HG03060 (cell line): Measurements from ENCODE around the gene EPAS1.

ENCODE experiments used
- ATAC-seq: cut with Tn5 transposase; IDR thresholded peaks from one replicate; pipeline ENCODE4 v1.9.1; 2021; ENCODE audit warnings: low read depth, moderate number of reproducible peaks; ENCODE audit not compliant: unreplicated experiment

Gene EPAS1

GRCh38 chr2:46296840-46297545, at the start of gene EPAS1:
Gene EPAS1, plus strand, starts transcription at chr2:46297407. Its CDS starts 505 bp downstream, at chr2:46297912.
- no peak for ATAC-seq

DNA sequence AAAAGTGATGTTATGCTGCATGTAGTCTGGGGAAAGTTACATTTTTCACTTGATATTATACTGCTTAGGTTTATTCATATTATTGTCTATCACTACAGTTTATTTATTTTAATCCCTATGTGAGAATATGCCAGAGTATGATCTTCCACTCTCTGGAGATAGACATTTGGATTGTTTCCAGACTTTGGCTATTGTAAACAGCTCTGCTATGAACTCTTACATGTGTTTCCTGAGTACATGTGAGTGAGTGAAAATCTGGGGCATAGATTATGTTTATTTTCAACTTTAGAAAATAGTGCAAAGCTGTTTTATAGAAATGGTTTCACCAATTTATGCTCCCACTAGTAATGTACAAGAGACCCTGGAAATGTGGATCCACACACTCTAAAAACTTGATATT, 49.0 kb upstream of the EPAS1 start:
- ATAC-seq = no peak

- ATAC-seq = no peak
Observed at GRCh38 chr2:46249654-46250053, 47.6 kb upstream of the EPAS1 start.

- no peak for ATAC-seq
Observed at GRCh38 chr2:46252891-46253659, 44.1 kb upstream of the EPAS1 start.

GRCh38 chr2:46254474-46254873, 42.7 kb upstream of the EPAS1 start:
- ATAC-seq = no peak

GRCh38 chr2:46256563-46257142, 40.6 kb upstream of the EPAS1 start:
- ATAC-seq = no peak

- ATAC-seq = no peak
Observed at GRCh38 chr2:46257476-46257875, 39.7 kb upstream of the EPAS1 start.

GRCh38 chr2:46257980-46258379, 39.2 kb upstream of the EPAS1 start:
- ATAC-seq = no peak

DNA sequence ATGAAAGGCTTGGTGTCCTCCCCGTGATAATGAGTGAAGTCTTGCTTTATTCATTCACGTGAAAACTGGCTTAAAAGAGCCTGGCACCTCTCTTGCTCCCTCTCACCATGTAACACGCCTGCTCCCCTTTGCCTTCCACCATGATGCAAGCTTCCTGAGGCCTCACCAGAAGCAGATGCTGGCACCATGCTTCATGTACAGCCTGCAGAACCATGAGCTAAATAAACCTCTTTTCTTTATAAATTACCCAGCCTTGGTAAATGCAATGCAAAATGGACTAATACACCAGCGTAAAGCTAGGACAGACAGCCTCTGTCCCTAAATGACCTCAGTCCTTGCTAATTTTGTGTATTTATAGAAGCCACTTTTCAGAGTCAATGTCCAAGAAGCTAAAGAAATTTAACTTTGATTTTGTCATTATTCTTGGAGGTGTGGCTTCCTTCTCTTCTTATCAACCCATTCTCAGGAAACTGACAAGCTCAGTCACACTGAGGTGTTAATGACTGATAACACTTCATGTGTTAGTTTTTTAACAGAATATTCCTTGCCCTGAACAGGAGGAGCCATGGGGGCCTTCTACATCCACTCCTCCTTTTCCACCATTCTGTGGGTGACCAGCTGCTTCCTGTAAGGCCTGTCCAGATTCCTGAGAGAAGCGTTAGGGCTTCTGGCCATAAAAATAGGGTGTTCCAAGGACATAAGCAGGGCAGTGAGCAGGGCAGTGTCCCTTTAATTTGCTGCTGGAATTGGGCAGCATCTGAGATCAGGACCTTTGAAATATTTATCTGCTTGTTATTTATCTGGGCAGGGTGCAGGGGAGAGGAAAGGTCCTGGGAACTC, 38.0 kb upstream of the EPAS1 start:
- no peak for ATAC-seq

DNA sequence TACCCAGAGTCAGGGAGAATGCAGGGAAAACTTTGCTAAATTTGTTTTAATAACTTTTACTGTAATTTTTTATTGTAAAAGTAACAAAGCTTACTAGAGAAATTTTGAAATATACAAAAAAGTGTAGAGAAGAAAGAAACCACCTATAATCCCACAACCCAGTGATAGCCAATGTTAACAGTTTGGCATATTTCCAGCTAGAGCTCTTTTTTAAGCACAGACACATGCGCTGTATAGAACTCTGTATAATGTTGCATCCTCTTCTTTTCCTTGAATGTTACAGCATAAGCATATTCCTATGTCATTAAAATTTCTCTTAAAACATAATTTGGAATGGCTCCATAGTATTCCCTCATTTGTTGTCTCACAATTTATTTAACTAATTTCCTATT, 37.4 kb upstream of the EPAS1 start:
- ATAC-seq = no peak

- no peak for ATAC-seq
Observed at GRCh38 chr2:46260305-46260704, 36.9 kb upstream of the EPAS1 start.

- ATAC-seq = no peak
Observed at GRCh38 chr2:46262248-46262938, 34.8 kb upstream of the EPAS1 start.

GRCh38 chr2:46263347-46263746, 33.9 kb upstream of the EPAS1 start:
- ATAC-seq = no peak

DNA sequence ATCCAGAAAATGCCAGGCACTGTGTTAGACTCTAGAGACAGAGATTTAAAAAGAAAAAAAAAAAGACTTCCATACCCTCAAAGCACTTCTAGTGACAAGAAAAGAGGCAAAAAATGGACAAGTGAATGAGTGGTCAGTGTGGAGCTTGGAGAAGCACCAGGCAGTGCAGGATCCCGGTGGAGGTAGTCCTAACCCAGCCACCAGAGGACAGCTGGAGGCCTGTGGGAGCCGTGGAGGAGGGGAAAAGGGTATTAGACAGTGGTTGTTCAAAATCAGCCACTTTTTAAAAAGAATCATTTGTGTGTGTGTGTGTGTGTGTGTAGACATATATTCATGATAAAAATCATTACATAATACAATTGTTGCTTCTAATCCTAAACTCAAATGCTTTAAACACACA, 32.8 kb upstream of the EPAS1 start:
- ATAC-seq = no peak

DNA sequence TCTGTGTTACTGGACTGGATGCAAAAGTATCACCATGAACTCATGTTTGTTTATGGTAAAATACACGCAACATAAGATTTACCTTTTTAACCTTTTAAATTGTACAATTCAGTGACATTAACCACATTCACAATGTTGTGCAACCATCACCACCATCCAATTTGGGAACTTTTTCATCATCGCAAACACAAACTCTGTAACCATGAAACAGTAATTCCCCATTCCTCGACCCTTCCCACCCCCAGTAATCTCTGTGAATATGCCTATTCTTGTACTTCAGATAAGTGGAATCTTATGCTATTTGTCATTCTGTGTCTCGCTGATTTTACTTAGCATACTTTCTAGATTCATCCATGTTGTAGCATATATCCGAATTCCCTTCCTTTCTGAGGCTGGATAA, 31.1 kb upstream of the EPAS1 start:
- no peak for ATAC-seq

- ATAC-seq = no peak
Observed at GRCh38 chr2:46267616-46268015, 29.6 kb upstream of the EPAS1 start.

DNA sequence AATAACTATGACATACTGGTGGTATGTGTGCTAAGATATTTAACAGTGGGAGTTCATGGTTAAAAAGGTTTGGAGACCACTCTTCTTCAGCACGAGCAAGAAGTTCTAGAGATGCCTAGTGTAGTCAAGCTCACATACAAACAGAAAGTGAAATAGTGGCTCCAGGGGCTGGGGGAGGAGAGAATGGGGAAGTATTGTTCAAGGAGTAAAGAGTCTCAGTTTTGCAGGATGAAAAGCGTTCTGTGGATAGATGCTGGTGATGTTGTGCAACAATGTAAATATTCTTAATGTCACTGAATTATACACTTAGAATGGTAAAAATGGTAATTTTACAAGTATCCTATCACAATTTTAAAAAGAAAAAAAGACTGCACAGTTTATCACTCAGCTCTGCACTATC, 29.0 kb upstream of the EPAS1 start:
- no peak for ATAC-seq

- ATAC-seq = no peak
Observed at GRCh38 chr2:46269001-46269400, 28.2 kb upstream of the EPAS1 start.

GRCh38 chr2:46269544-46270273, 27.5 kb upstream of the EPAS1 start:
- ATAC-seq = no peak

DNA sequence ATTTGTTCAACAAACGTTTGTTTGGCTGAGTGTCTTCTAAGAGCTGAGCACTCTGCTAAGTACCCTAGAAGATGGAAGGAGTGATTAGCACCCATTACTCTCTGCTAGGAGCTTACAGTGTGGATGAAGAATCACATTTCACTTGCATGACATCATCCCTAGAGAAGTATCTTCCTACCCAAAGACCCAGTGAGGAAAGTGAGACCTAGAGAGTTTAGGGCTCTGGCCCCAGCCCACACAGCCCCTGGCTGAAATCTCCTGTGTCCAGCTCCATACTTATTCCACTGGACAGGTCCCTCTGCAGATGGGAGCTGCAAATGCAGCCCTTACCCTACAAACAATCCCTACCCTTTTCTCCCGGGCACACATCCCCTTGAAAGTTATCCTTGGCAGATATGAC, 26.8 kb upstream of the EPAS1 start:
- no peak for ATAC-seq
